T follicular helper cell (primary cell): Measurements from ENCODE around the gene RSPH1.
A peak's percentile ranks its signal among the peaks of the same experiment; 100 is the strongest.

Experiments used
- DNase-seq: peaks from one replicate; pipeline ENCODE4 v3.0.0-alpha.2; 2020; ENCODE audit warnings: low read depth

The RSPH1 gene

GRCh38 chr21:42467140-42467983, 28.7 kb downstream of the RSPH1 start:
- DNase-seq, result no peak

GRCh38 chr21:42466700-42467099, 29.3 kb downstream of the RSPH1 start:
- DNase-seq, result no peak

- DNase-seq, result no peak
Measured at GRCh38 chr21:42465803-42466127, 30.3 kb downstream of the RSPH1 start.

GRCh38 chr21:42465008-42465802, 30.8 kb downstream of the RSPH1 start:
- no peak for DNase-seq

GRCh38 chr21:42463861-42464515, 32.0 kb downstream of the RSPH1 start:
- DNase-seq, result peak; percentile 53

GRCh38 chr21:42461881-42462877, 33.8 kb downstream of the RSPH1 start:
- DNase-seq, result no peak

GRCh38 chr21:42461185-42461520, 34.9 kb downstream of the RSPH1 start:
- DNase-seq, result no peak

- DNase-seq, result peak; percentile 53
Measured at GRCh38 chr21:42460391-42461184, 35.4 kb downstream of the RSPH1 start.

GRCh38 chr21:42459546-42460215, 36.3 kb downstream of the RSPH1 start:
- DNase-seq, result no peak

GRCh38 chr21:42459082-42459460, 37.0 kb downstream of the RSPH1 start:
- no peak for DNase-seq

GRCh38 chr21:42456457-42456856, 39.6 kb downstream of the RSPH1 start:
- peak; percentile 25 for DNase-seq

- no peak for DNase-seq
Measured at GRCh38 chr21:42455754-42456440, 40.1 kb downstream of the RSPH1 start.

GRCh38 chr21:42455196-42455595, 40.8 kb downstream of the RSPH1 start:
- no peak for DNase-seq

GRCh38 chr21:42454786-42455185, 41.2 kb downstream of the RSPH1 start:
- DNase-seq, result no peak

GRCh38 chr21:42453986-42454570, 41.9 kb downstream of the RSPH1 start:
- no peak for DNase-seq

GRCh38 chr21:42453224-42453985, 42.6 kb downstream of the RSPH1 start:
- no peak for DNase-seq

- no peak for DNase-seq
Measured at GRCh38 chr21:42452401-42453223, 43.4 kb downstream of the RSPH1 start.

- DNase-seq, result no peak
Measured at GRCh38 chr21:42451941-42452340, 44.1 kb downstream of the RSPH1 start.
